Measurements from ENCODE around the gene GOSR2.
"Not testable (repeated sequence)": the region's sequence is repeated elsewhere in the genome, so short reads cannot be mapped to it uniquely, and the experiment has no call there.

GOSR2 gene

GRCh38 chr17:46968224-46968834, 45.4 kb downstream of the GOSR2 start:
- no peak for DNase-seq

- no peak for DNase-seq
These were observed 45.9 kb downstream of the GOSR2 start for GRCh38 chr17:46968896-46969295.

GRCh38 chr17:46971647-46972300, 48.8 kb downstream of the GOSR2 start:
- no peak for DNase-seq

GRCh38 chr17:46972346-46972745, 49.4 kb downstream of the GOSR2 start:
- DNase-seq, result no peak

- DNase-seq, result no peak
These were observed 51.1 kb downstream of the GOSR2 start for GRCh38 chr17:46974086-46974485.

- DNase-seq, result no peak
These were observed 52.3 kb downstream of the GOSR2 start for GRCh38 chr17:46975287-46975686.

GRCh38 chr17:46976626-46977270, 53.8 kb downstream of the GOSR2 start:
- DNase-seq, result no peak

GRCh38 chr17:46977348-46977747, 54.4 kb downstream of the GOSR2 start:
- no peak for DNase-seq

GRCh38 chr17:46977750-46978488, 55.0 kb downstream of the GOSR2 start:
- DNase-seq, result no peak

- DNase-seq, result no peak
These were observed 55.7 kb downstream of the GOSR2 start for GRCh38 chr17:46978489-46979146.

GRCh38 chr17:46979147-46979863, 56.3 kb downstream of the GOSR2 start, which contains the start of gene RPRML:
TSS of gene RPRML (minus strand) at chr17:46979253. CDS start at chr17:46979007, 246 bp downstream.
- DNase-seq, result peak; percentile 27

- DNase-seq, result no peak
These were observed 59.6 kb downstream of the GOSR2 start for GRCh38 chr17:46982577-46982976.

GRCh38 chr17:46983782-46984181, 60.8 kb downstream of the GOSR2 start:
- no peak for DNase-seq

- DNase-seq, result no peak
These were observed 61.4 kb downstream of the GOSR2 start for GRCh38 chr17:46984341-46984740.

- DNase-seq, result no peak
These were observed 61.9 kb downstream of the GOSR2 start for GRCh38 chr17:46984892-46985291.

GRCh38 chr17:46986366-46986765, 63.4 kb downstream of the GOSR2 start:
- no peak for DNase-seq

- not testable (repeated sequence) for DNase-seq
These were observed 65.0 kb downstream of the GOSR2 start for GRCh38 chr17:46987927-46988326.

- DNase-seq, result no peak
These were observed 66.9 kb downstream of the GOSR2 start for GRCh38 chr17:46989637-46990431.

- no peak for DNase-seq
These were observed 68.7 kb downstream of the GOSR2 start for GRCh38 chr17:46991617-46992016.
